Colonic mucosa (tissue), 4 donors: ENCODE data around the gene BTBD10. TPM values are rescaled to one million over a fixed set of nuclear protein-coding genes. Genes with fewer than 3 reads are reported as not detected.
A peak's percentile ranks its signal among the peaks of the same experiment; 100 is the strongest.
"Not testable (repeated sequence)": the region's sequence is repeated elsewhere in the genome, so short reads cannot be mapped to it uniquely, and the experiment has no call there.

ENCODE experiments used
- DNase-seq: peaks from one replicate; pipeline ENCODE4 v3.0.0-alpha.2; 2020
- H3K27ac ChIP-seq: fragments of 200-600 bp; one replicate; pipeline ENCODE4 v1.8.0; 2021
- H3K27me3 ChIP-seq: fragments of 200-600 bp; one replicate; pipeline ENCODE4 v1.8.0; 2021
- H3K36me3 ChIP-seq: fragments of 200-600 bp; one replicate; pipeline ENCODE4 v1.8.0; 2021
- H3K4me1 ChIP-seq: fragments of 200-600 bp; one replicate; pipeline ENCODE4 v1.8.0; 2021; ENCODE audit warnings: mild to moderate bottlenecking
- H3K4me3 ChIP-seq: fragments of 200-600 bp; one replicate; pipeline ENCODE4 v1.8.0; 2021
- H3K9ac ChIP-seq, 2 donors: one replicate each; pipeline ENCODE4 v1.7.0; 2013; ENCODE audit warnings: control low read depth in 2 of 2, low read depth in 2 of 2, low read length in 2 of 2
- H3K9me3 ChIP-seq: fragments of 200-600 bp; one replicate; pipeline ENCODE4 v1.8.0; 2021
- CTCF ChIP-seq: fragments of 200-600 bp; IDR thresholded peaks from one replicate; pipeline ENCODE4 v1.8.0; 2022; ENCODE audit warnings: antibody characterized with exemption, mild to moderate bottlenecking
- intact Hi-C: fragments of 100-400 bp; cut with DNase I; formaldehyde crosslinking; loops from one replicate; pipeline ENCODE4 v1.14.1; 2022
- total RNA-seq, 2 donors: library from RNA; stranded (reverse); fragmentation: NEBNext Ultra II Directional in 1 of 2; extraction: Animal tissue kit (Norgen Biotek cat#: 25700) in 1 of 2; gene quantifications; one replicate each; pipeline ENCODE4 v1.2.1, GENCODE V29; 2021
- donor health status: healthy.
- donor health status: DM: no; HTN: no; CAD: no.
- donor health status: DM: no; HTN: no; CAD: no.

Gene BTBD10
- total RNA-seq, 2 donors from 2014 or later = 31.8 to 34.5 TPM

GRCh38 chr11:13415201-13415600 lies 47.8 kb downstream of the BTBD10 start:
- Histone ChIP-seq H3K36me3 (peaks cover 4% of the 10 kb centered on the region), H3K4me3 (no peak overlapping the region), H3K27me3 (no peaks in the 10 kb centered on the region), H3K27ac (no peak overlapping the region), H3K4me1 (no peaks in the 10 kb centered on the region), H3K9ac (no peak overlapping the region), H3K9me3 (no peaks in the 10 kb centered on the region)
- no peak for TF ChIP-seq CTCF
- intact Hi-C loops = no loop called here
- no peak for DNase-seq

GRCh38 chr11:13405220-13405619 lies 57.8 kb downstream of the BTBD10 start:
- Histone ChIP-seq H3K27ac (no peak overlapping the region), H3K9me3 (no peaks in the 10 kb centered on the region), H3K4me1 (no peaks in the 10 kb centered on the region), H3K36me3 (no peaks in the 10 kb centered on the region), H3K9ac (no peak overlapping the region), H3K4me3 (no peak overlapping the region), H3K27me3 (no peaks in the 10 kb centered on the region)
- no peak for TF ChIP-seq CTCF
- intact Hi-C loops = no loop called here
- peak; percentile 49 for DNase-seq

GRCh38 chr11:13398335-13398734 lies 64.7 kb downstream of the BTBD10 start:
- intact Hi-C loops, DNase-seq: not testable (repeated sequence)

GRCh38 chr11:13391217-13391616 lies 71.8 kb downstream of the BTBD10 start:
- H3K27ac ChIP-seq = peak overlapping the region; percentile 52
- no peak overlapping the region for H3K9ac ChIP-seq
- DNase-seq = peak; percentile 35
- no peak for TF ChIP-seq CTCF
- no peaks in the 10 kb centered on the region for H3K36me3 ChIP-seq
- no peaks in the 10 kb centered on the region for H3K9me3 ChIP-seq
- no peak overlapping the region for H3K4me3 ChIP-seq
- intact Hi-C loops = no loop called here
- no peaks in the 10 kb centered on the region for H3K27me3 ChIP-seq
- no peaks in the 10 kb centered on the region for H3K4me1 ChIP-seq

More at GRCh38 chr11:13398335-13398734, 64.7 kb downstream of the BTBD10 start:
- not testable (repeated sequence) for H3K27me3 ChIP-seq, H3K9ac ChIP-seq, H3K9me3 ChIP-seq, H3K4me1 ChIP-seq, H3K27ac ChIP-seq, H3K36me3 ChIP-seq, H3K4me3 ChIP-seq

DNA sequence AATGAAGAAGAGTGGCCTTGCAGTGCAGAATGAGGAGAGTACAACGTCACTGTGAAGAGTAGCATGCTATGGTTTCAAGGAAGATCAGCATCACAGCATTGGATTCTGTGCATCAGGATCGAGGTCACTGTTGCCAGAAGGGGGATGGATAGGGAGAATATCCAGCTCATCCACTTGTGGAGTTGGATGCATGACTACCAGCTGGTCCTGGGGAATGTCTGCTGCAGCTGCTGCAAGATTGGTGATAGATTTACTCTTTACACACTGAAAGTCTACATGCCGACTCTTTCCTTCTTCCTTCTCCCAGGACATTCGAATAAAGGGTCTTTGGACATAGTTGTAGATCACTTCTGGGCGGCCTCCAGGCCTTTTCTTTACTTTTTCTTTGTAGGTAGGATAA lies 74.3 kb downstream of the BTBD10 start:
- intact Hi-C loops = no loop called here
- DNase-seq = no peak
- Histone ChIP-seq H3K9me3 (no peaks in the 10 kb centered on the region), H3K4me3 (no peak overlapping the region), H3K27ac (no peak overlapping the region), H3K36me3 (no peaks in the 10 kb centered on the region), H3K9ac (no peak overlapping the region), H3K27me3 (no peaks in the 10 kb centered on the region), H3K4me1 (no peaks in the 10 kb centered on the region)
- TF ChIP-seq CTCF = no peak

DNA sequence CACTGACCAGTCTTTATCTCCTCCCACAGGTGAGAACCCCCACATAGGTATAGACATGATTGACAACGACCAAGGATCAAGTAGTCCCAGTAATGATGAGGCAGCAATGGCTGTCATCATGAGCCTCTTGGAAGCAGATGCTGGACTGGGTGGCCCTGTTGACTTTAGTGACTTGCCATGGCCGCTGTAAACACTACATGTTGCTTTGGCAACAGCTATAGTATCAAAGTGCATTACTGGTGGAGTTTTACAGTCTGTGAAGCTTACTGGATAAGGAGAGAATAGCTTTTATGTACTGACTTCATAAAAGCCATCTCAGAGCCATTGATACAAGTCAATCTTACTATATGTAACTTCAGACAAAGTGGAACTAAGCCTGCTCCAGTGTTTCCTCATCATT lies 76.5 kb downstream of the BTBD10 start:
- intact Hi-C loops = no loop called here
- Histone ChIP-seq H3K27ac (peak overlapping the region; percentile 29), H3K9ac (no peak overlapping the region), H3K9me3 (no peaks in the 10 kb centered on the region), H3K4me1 (no peaks in the 10 kb centered on the region), H3K27me3 (no peaks in the 10 kb centered on the region), H3K36me3 (no peaks in the 10 kb centered on the region), H3K4me3 (no peak overlapping the region)
- DNase-seq = peak; percentile 73
- TF ChIP-seq CTCF = no peak
